ENCODE data around the gene LCOR. TPM values are rescaled to one million over a fixed set of nuclear protein-coding genes. Genes with fewer than 3 reads are reported as not detected.

LCOR gene
- total and polyA plus RNA-seq, 2 of the 13 experiments (the other 11 are each of a cell fraction or from before 2014, with no cell fraction given), result 12.4 to 23.7 TPM

DNA sequence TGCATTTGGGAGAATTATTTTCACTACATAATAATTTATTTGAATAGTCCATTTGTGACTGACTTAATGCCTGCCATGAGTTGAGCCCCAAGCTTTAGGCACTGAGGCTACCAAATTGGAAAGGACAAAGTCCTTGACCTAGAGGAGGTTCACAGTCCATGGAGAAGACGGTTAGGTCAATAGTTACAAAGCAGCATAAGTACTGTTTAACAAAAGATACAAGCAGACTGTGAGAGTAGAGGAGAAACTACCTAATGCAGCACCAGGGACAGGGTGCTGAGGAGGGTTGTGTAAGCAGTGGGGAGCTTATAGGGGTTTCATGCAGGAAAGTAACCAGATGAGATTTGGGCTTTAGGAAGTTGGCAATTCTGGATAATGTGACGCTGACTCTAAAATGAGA, 139.2 kb downstream of the LCOR start (continued):
- TF ChIP-seq ZBTB39 (CRISPR knock-in tag; IDR thresholded peaks at IDR 0.05), result 0 out of 2 replicates have a peak, but pooled peaks have one; percentile 31
- TF ChIP-seq MTF1 (CRISPR knock-in tag; IDR thresholded peaks at IDR 0.05), result no peak
- TF ChIP-seq MLXIP (CRISPR knock-in tag; IDR thresholded peaks at IDR 0.05; ENCODE audit: borderline replicate concordance), result no peak
- TF ChIP-seq SMARCC2 (IDR thresholded peaks at IDR 0.05), result no peak
- TF ChIP-seq, protein P1, sequence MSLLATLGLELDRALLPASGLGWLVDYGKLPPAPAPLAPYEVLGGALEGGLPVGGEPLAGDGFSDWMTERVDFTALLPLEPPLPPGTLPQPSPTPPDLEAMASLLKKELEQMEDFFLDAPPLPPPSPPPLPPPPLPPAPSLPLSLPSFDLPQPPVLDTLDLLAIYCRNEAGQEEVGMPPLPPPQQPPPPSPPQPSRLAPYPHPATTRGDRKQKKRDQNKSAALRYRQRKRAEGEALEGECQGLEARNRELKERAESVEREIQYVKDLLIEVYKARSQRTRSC (CRISPR knock-in tag; IDR thresholded peaks at IDR 0.05; ENCODE audit: low read depth), result no peak
- no peak for TF ChIP-seq RNF2 (conservative IDR thresholded peaks at IDR 0.05; ENCODE audit: low read depth)
- no peak for TF ChIP-seq HOXA9 (CRISPR knock-in tag; IDR thresholded peaks at IDR 0.05; ENCODE audit: borderline replicate concordance)
- TF ChIP-seq FOXA1 (IDR thresholded peaks at IDR 0.05), result no peak
- peak; percentile 52 for TF ChIP-seq FOXA1 (CRISPR knock-in tag; IDR thresholded peaks at IDR 0.05)
- no peak for TF ChIP-seq AHR (CRISPR knock-in tag; IDR thresholded peaks at IDR 0.05)
- no peak for TF ChIP-seq PHF8 (CRISPR knock-in tag; IDR thresholded peaks at IDR 0.05)
- TF ChIP-seq HNF4G (IDR thresholded peaks at IDR 0.05; ENCODE audit: borderline replicate concordance, low read depth, low read length), result peak; percentile 91
- TF ChIP-seq HNF4G (CRISPR knock-in tag; IDR thresholded peaks at IDR 0.05; ENCODE audit: borderline replicate concordance, low read depth), result peak; percentile 79; the same call in 1 of the 2 replicates
- no peak for TF ChIP-seq ASH2L (IDR thresholded peaks at IDR 0.05; ENCODE audit: insufficient read length, low read depth, low read length)
- no peak for TF ChIP-seq ELF1 (CRISPR knock-in tag; IDR thresholded peaks at IDR 0.05)
- TF ChIP-seq ZNF558 (CRISPR knock-in tag; IDR thresholded peaks at IDR 0.05; ENCODE audit: borderline replicate concordance), result no peak
- TF ChIP-seq, protein P2, sequence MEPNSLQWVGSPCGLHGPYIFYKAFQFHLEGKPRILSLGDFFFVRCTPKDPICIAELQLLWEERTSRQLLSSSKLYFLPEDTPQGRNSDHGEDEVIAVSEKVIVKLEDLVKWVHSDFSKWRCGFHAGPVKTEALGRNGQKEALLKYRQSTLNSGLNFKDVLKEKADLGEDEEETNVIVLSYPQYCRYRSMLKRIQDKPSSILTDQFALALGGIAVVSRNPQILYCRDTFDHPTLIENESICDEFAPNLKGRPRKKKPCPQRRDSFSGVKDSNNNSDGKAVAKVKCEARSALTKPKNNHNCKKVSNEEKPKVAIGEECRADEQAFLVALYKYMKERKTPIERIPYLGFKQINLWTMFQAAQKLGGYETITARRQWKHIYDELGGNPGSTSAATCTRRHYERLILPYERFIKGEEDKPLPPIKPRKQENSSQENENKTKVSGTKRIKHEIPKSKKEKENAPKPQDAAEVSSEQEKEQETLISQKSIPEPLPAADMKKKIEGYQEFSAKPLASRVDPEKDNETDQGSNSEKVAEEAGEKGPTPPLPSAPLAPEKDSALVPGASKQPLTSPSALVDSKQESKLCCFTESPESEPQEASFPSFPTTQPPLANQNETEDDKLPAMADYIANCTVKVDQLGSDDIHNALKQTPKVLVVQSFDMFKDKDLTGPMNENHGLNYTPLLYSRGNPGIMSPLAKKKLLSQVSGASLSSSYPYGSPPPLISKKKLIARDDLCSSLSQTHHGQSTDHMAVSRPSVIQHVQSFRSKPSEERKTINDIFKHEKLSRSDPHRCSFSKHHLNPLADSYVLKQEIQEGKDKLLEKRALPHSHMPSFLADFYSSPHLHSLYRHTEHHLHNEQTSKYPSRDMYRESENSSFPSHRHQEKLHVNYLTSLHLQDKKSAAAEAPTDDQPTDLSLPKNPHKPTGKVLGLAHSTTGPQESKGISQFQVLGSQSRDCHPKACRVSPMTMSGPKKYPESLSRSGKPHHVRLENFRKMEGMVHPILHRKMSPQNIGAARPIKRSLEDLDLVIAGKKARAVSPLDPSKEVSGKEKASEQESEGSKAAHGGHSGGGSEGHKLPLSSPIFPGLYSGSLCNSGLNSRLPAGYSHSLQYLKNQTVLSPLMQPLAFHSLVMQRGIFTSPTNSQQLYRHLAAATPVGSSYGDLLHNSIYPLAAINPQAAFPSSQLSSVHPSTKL (CRISPR knock-in tag; IDR thresholded peaks at IDR 0.05), result peak; percentile 90
